RWPE2 (cell line): Measurements from ENCODE around the gene TFEB.

Source experiments
- ATAC-seq: fragments of 200-7000 bp; cut with Tn5 transposase; 3 replicates; pipeline ENCODE4 v1.9.1; 2021; ENCODE audit warnings: low read depth
- DNase-seq: peaks from one replicate; pipeline ENCODE4 v3.0.0-alpha.2; 2020; ENCODE audit warnings: low spot score
- H3K27ac ChIP-seq: fragments of 450-650 bp; 2 replicates; pipeline ENCODE4 v1.5.1; 2017; ENCODE audit warnings: mild to moderate bottlenecking; ENCODE audit not compliant: poor library complexity, severe bottlenecking
- H3K27me3 ChIP-seq: fragments of 250-450 bp; sonication (Bioruptor Pico); 2 replicates; pipeline ENCODE4 v1.5.1; 2021; ENCODE audit warnings: mild to moderate bottlenecking, moderate library complexity; ENCODE audit not compliant: insufficient read depth, poor library complexity, severe bottlenecking
- H3K36me3 ChIP-seq: fragments of 250-450 bp; sonication (Bioruptor Pico); 2 replicates; pipeline ENCODE4 v1.5.1; 2020; ENCODE audit warnings: low read depth, mild to moderate bottlenecking, moderate library complexity
- H3K4me1 ChIP-seq: fragments of 250-450 bp; sonication (Bioruptor Pico); 2 replicates; pipeline ENCODE4 v1.5.1; 2021; ENCODE audit warnings: mild to moderate bottlenecking, moderate library complexity; ENCODE audit not compliant: insufficient read depth, poor library complexity, severe bottlenecking
- H3K4me3 ChIP-seq: fragments of 250-450 bp; sonication (Bioruptor Pico); 2 replicates; pipeline ENCODE4 v1.5.1; 2021; ENCODE audit warnings: mild to moderate bottlenecking, moderate library complexity; ENCODE audit not compliant: severe bottlenecking
- H3K9me3 ChIP-seq: fragments of 250-450 bp; sonication (Bioruptor Pico); 2 replicates; pipeline ENCODE4 v1.5.1; 2021; ENCODE audit warnings: mild to moderate bottlenecking, moderate library complexity; ENCODE audit not compliant: severe bottlenecking
- TF ChIP-seq, protein P1 (sequence below): fragments of 450-650 bp; IDR thresholded peaks from one replicate; pipeline ENCODE4 v1.5.1; 2017; ENCODE audit warnings: mild to moderate bottlenecking, moderate library complexity; ENCODE audit not compliant: poor library complexity, severe bottlenecking

The TFEB gene

DNA sequence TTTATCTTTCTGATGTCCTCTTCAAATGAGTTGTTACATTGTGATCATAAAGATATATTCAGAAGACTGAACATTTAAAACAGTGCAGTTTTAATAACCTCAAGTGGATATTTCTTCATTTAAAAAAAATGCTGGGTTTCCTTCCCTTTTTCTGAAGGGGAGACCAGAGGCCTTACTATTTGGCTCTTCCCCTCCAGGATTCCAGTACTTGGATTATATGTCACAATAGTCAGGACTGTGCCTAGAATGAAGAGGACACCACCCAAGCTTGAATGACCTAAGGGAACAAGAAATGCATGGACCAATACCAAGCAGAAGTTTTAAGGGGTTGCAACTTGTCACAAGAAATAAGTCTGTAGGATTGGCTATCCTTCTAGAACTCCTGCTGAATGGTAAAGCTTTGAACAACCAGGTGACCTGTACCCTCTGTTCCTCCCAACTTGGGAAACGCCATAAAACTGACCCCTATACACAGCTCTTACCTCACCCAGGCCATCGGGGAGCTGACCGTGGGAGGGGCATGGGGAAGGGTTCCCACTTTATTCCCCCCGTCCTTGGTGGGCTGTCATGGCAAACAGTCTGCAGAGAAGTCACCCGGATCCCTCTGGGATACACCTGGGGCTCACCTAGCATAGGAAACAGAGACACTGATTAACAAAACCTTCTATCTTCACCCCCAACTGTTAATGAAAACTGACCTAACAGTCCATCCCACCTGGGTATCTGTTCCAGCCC, 42.3 kb upstream of the TFEB start:
- Histone ChIP-seq H3K36me3 (peaks cover 47% of the 10 kb centered on the region), H3K9me3 (no peaks in the 10 kb centered on the region), H3K4me1 (peaks cover 9% of the 10 kb centered on the region), H3K27ac (no peak overlapping the region), H3K4me3 (no peak overlapping the region), H3K27me3 (no peaks in the 10 kb centered on the region)
- DNase-seq (no peak), ATAC-seq (no peak)
- TF ChIP-seq, protein P1, sequence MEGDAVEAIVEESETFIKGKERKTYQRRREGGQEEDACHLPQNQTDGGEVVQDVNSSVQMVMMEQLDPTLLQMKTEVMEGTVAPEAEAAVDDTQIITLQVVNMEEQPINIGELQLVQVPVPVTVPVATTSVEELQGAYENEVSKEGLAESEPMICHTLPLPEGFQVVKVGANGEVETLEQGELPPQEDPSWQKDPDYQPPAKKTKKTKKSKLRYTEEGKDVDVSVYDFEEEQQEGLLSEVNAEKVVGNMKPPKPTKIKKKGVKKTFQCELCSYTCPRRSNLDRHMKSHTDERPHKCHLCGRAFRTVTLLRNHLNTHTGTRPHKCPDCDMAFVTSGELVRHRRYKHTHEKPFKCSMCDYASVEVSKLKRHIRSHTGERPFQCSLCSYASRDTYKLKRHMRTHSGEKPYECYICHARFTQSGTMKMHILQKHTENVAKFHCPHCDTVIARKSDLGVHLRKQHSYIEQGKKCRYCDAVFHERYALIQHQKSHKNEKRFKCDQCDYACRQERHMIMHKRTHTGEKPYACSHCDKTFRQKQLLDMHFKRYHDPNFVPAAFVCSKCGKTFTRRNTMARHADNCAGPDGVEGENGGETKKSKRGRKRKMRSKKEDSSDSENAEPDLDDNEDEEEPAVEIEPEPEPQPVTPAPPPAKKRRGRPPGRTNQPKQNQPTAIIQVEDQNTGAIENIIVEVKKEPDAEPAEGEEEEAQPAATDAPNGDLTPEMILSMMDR, result no peak

DNA sequence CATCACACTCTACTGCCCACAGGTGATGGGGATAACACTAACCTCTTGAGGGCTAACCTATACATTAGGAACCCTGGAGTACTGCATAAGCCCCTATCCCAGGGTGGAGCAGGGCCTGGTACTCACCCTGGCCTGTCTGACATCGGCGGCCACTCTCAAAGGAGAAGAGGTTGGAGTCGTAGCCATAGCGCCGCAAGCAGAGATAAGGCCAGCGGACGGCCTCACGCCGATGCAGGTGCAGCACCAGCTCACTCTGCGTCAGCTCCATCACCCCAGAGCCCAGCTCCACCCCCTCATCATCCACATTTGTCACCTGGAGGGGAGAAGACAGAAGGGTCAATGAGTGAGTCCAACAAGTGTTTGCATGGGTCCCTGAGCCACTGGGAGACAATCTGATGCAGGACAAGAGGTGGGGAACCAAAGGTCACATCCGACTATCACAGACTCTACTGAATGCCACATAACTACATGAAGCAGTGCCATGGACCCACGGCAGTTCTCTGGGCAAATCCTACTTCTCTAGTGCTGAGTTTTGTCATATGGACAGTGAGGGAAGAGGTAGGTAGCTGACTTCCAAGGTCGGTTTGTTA, 40.0 kb upstream of the TFEB start:
- DNase-seq, result no peak
- Histone ChIP-seq H3K27ac (no peak overlapping the region), H3K4me3 (no peak overlapping the region), H3K9me3 (no peaks in the 10 kb centered on the region), H3K27me3 (no peaks in the 10 kb centered on the region), H3K36me3 (peaks cover 55% of the 10 kb centered on the region), H3K4me1 (peaks cover 3% of the 10 kb centered on the region)
- ATAC-seq, result no peak
- TF ChIP-seq, protein P1, result no peak

DNA sequence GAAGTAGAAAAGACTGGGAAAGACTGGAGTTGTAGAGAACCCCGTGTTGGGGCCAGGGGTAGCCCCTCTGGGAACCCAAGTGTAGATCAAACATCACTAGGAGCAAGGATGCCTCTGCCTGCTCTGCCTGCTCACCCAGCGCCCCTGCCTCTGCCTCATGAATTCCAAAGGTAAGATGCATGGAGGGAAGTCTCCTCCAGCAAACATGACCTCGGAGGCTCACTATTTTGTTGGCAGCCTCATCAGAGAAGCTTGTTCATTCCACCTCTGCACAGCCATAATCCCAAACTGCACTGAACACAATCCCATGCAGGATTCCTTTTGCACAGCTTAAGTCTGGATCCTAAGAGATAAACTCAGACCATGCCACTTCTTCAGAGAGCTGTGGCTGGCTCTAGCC, 39.4 kb upstream of the TFEB start:
- H3K4me3 ChIP-seq, result no peak overlapping the region
- TF ChIP-seq, protein P1, result no peak
- no peak for DNase-seq
- no peaks in the 10 kb centered on the region for H3K27me3 ChIP-seq
- H3K36me3 ChIP-seq, result peaks cover 55% of the 10 kb centered on the region
- no peak for ATAC-seq
- no peak overlapping the region for H3K27ac ChIP-seq
- H3K4me1 ChIP-seq, result peaks cover 3% of the 10 kb centered on the region
- H3K9me3 ChIP-seq, result no peaks in the 10 kb centered on the region

DNA sequence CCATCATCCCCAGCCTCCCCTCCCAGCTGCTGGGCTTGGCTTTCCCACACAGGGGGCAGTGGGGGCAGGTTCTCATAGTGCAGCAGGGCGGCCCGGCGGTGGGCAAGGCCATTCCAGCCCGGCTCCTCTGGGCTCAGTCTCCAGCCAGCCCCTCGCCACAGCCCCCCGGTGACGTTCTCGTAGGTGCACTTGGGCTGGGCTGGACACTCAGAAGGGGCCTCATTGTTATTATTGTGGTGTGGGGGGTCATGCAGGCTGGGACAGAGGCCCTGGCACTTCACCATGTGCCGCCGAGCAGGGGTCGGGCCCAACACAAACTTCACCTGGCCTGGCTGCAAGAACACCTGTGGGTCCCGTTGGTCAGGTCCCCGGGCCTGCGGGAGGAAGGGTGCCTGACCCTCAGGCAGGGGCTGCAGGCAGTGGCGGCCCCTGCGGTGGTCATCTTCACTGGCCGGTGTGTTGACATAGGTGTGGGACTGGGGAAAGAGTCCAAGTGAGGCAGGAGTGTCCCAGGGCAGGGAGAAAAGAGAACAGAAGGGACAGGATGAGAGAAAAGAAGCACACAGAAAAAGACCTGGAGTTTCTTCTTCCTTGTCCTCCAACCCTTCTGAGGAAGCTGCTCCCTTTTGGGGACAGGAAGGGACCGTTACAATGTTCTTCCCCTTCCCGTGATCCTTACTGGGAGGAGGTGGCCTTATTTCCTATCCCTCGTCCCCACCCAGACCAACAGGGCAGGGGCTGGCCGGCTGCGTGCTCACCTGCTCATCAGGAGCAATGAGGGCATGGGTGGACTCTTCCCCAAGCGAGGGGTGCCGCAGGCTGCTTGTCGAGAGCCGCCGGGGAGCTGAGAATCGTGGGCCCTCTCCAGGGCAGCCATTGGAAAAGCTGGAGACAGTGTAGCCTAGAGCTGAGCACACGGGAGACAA, 35.9 kb upstream of the TFEB start:
- TF ChIP-seq, protein P1, result no peak
- peaks cover 38% of the 10 kb centered on the region for H3K36me3 ChIP-seq
- H3K9me3 ChIP-seq, result no peaks in the 10 kb centered on the region
- H3K27ac ChIP-seq, result no peak overlapping the region
- no peak for DNase-seq
- H3K27me3 ChIP-seq, result no peaks in the 10 kb centered on the region
- H3K4me3 ChIP-seq, result no peak overlapping the region
- no peak for ATAC-seq
- H3K4me1 ChIP-seq, result peaks cover 7% of the 10 kb centered on the region
